NT2/D1 (cell line): Measurements from ENCODE around the gene DHRS12.

Experiments
- YY1 ChIP-seq: IDR thresholded peaks from 2 replicates; pipeline ENCODE4 v1.6.1; 2011; ENCODE audit not compliant: insufficient read length, insufficient read depth
- ZNF274 ChIP-seq: IDR thresholded peaks from 2 replicates; pipeline ENCODE4 v1.6.1; 2011; ENCODE audit warnings: mild to moderate bottlenecking, low read depth, low read length

DNA sequence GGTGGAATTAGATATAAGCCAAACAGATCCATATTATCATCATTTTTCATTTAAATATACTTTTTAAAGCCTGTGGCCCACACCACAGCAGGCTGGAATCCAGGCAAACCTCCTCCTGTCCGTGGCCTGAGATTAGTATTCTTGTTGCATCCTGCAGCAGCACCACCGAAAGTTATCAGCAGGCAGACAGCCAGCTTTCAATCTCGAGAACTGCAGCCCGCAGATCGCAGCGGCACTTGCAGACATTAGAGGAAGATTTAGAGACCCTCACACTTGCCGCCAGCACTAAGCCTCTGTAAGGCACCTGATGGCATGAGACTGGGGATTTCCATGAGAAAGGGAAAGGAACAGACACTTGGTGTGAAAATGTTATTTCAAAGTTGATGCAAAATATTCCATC is 7.4 kb downstream of the DHRS12 start:
- no peak for TF ChIP-seq ZNF274
- TF ChIP-seq YY1 = no peak
